ENCODE results near the gene KRTAP4-5.
"Not testable (repeated sequence)": the region's sequence is repeated elsewhere in the genome, so short reads cannot be mapped to it uniquely, and the experiment has no call there.

The KRTAP4-5 gene

GRCh38 chr17:41105347-41105746, 44.3 kb downstream of the KRTAP4-5 start, which contains the start of gene KRTAP4-9:
Gene KRTAP4-9, plus strand, starts transcription at chr17:41105389. Its CDS starts 0 bp downstream, at chr17:41105389.
- not testable (repeated sequence) for DNase-seq

DNA sequence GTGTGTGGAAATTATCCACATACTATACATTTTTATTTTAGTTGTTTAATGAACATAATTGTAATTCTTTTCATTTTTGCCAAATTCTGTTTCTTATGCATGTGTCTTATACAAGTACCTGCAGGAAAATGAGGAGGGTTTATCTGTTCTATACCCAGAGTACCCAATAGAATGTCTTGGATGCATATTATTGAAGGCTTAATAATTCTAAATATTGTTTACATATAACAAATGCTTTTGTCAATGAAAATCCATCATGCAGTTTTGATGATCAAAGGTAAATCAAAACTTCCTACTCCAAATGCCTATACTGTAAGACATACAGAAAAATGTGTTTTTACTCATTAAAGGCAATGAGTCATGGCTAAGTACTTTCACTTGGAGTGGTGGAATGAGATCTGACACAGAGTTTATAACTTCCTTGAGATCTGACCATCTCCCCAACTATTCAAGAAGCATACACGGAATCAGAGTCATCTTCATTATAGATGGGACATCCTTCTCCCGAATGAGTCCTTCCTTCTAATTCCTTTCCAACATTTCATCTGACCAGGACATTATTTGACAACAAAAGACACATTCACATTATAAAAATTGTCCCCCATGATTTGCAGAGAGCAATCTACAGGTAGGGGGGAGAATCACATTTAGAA, 45.1 kb downstream of the KRTAP4-5 start:
- DNase-seq, result not testable (repeated sequence)

DNA sequence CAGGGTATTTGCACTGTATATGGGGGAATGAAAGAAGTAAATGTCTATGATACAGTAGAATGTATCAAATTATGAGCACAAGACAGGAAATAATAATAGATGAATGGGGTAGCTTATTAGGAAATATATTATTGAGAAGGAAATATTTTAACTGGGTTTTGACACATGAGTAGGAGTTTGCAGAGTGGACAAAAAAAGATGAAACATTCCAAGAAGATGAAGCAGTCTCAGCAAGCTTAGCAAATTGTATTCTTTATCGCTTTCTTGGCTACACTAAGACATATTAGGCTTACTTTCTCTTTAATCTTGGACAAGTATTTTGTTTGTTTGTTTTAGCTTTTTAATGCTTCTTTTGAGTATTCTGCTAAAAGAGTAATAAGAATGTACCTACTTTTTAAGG, 45.7 kb downstream of the KRTAP4-5 start:
- no peak for DNase-seq

DNA sequence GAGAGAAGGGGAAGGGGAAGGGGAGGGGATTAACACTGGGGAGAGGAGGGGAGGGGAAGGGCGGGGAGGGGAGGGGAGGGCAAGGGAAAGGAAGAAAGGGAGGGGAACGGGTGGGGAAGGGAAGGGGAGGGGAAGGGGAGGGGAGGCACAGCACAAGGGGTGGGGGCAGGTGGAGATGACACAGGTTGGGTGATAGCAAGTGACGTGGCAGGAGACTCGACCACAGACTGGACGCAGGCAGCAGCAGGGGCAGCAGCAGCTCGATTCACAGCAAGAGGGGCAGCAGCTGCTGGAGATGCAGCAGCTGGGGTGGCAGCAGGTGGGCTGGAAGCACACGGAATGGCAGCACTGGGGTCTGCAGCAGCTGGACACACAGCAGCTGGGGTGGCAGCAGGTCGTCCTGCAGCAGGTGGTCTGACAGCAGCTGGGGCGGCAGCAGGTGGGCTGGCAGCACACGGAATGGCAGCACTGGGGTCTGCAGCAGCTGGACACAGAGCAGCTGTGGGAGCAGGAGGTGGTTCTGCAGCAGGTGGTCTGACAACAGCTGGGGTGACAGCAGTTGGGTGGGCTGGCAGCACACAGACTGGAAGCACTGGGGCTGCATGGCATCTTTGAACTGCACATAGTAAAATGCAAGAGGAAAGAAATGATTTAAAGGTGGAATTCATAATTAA, 47.9 kb downstream of the KRTAP4-5 start, which contains the start of gene KRTAP4-16:
KRTAP4-16 (minus strand) TSS at position 624 of the 674 bp plus-strand sequence; CDS start at position 624, 0 bp downstream.
- DNase-seq, result no peak

DNA sequence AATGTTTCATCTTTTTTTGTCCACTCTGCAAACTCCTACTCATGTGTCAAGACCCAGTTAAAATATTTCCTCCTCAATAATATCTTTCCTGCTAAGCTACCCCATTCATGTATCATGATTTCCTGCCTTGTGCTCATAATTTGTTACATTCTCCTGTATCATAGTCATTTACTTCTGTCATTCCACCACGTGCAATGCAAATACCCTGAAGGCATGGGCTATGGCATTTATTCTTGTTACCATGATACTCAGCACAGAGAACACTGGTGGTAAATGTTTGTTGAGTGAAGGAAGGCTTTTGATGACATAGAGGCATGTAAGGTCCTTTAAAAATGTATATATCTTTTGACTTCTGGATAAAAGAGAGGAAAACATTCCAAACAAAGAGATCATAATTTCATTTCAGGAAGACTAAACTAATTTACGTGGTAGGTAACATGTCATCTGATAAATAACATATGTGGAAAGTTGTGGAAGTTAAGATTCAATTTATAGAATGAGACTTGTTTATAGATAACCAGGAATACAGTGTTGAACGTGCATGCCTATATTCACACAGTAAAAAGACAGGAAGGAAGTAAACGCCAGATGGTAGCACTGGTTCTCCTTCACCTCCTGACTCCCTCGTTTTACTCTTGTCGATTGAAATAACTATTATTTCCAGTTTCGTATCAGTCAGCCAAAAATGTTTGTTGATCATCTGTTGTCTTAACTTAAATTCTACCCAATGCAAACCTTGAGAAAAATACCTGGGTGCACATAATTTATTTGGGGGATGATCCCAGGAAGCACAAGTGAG, 49.7 kb downstream of the KRTAP4-5 start:
- DNase-seq, result peak; percentile 22

All from eye (tissue), 1 donor.